Lower leg skin (tissue), 3 donors: Measurements from ENCODE around the gene HEMK1.

ENCODE experiments used
- CTCF ChIP-seq, 3 donors: fragments of 450-650 bp; IDR thresholded peaks; one replicate each; pipeline ENCODE4 v1.5.1; 2016; ENCODE audit warnings: antibody characterized with exemption in 3 of 3, mild to moderate bottlenecking in 3 of 3, moderate library complexity in 2 of 3
- POLR2A ChIP-seq, 2 donors: fragments of 450-650 bp; IDR thresholded peaks; one replicate each; pipeline ENCODE4 v1.6.1; 2016 to 2017; ENCODE audit warnings: antibody characterized with exemption in 2 of 2, mild to moderate bottlenecking in 1 of 2, moderate library complexity in 1 of 2

GRCh38 chr3:50610992-50611463, 41.7 kb downstream of the HEMK1 start:
- TF ChIP-seq CTCF (IDR thresholded peaks at IDR 0.05) (no peak), POLR2A (IDR thresholded peaks at IDR 0.05) (no peak)
